HCT116 (cell line): ENCODE results near the gene HMGA1. TPM values are rescaled to one million over a fixed set of nuclear protein-coding genes. Genes with fewer than 3 reads are reported as not detected.

Source experiments
- ATAC-seq: fragments of 200-7000 bp; cut with Tn5 transposase; 2 replicates; pipeline ENCODE4 v1.9.1; 2020; ENCODE audit warnings: mild to moderate bottlenecking, moderate library complexity
- BruUV-seq: library from RNA; stranded (reverse); fragments of 400-500 nt; replicated peaks from 2 replicates; lab custom pipeline; 2021; lab: Mats Ljungman, UMichigan
- CTCF ChIA-PET: fragments of 300-600 bp; sonication (Branson Sonifier 250); formaldehyde crosslinking; loops from one replicate; lab custom pipeline; 2021; ENCODE audit warnings: antibody characterized with exemption; lab: Charles Lee
- POLR2A ChIA-PET: fragments of 300-600, 350-600 bp; sonication (Branson Sonifier 250); formaldehyde crosslinking; loops from one replicate; lab custom pipeline; 2021; ENCODE audit warnings: antibody characterized with exemption; lab: Charles Lee
- RAD21 ChIA-PET, 2 experiments: fragments of 300-600 bp; sonication (Branson Sonifier 250); formaldehyde crosslinking; loops; one replicate each; lab custom pipeline; 2023; ENCODE audit warnings: low total read pairs in 2 of 2; ENCODE audit not compliant: uncharacterized antibody in 2 of 2, unreplicated experiment in 2 of 2, low non-redundant PET in 1 of 2; lab: Charles Lee
- DNase-seq: peaks from one replicate; pipeline ENCODE4 v3.0.0-alpha.2; 2010; ENCODE audit warnings: low read depth, low spot score
- H2AFZ ChIP-seq: fragments of 200-600 bp; shearing (Covaris generic), sonication (generic); 2 replicates; pipeline ENCODE4 v1.6.1; 2017; ENCODE audit warnings: low read depth, mixed run types, mixed read lengths, antibody characterized with exemption, low read length; ENCODE audit not compliant: poor library complexity, severe bottlenecking
- H3K27ac ChIP-seq: 2 replicates; pipeline ENCODE4 v1.5.1; 2012; ENCODE audit warnings: low read depth, low read length
- H3K27me3 ChIP-seq: fragments of 200-600 bp; sonication (generic); 2 replicates; pipeline ENCODE4 v1.6.1; 2016; ENCODE audit warnings: mixed run types, low read length, mixed read lengths; ENCODE audit not compliant: insufficient read depth
- H3K36me3 ChIP-seq, 2 experiments: fragments of 200-500 bp in 1 of 2; fragments of 200-600 bp in 1 of 2; sonication (Bioruptor generic) in 1 of 2; sonication (generic) in 1 of 2; 2 replicates each; pipeline versions ENCODE4 v1.5.1 to v1.6.1; 2014 to 2016; ENCODE audit warnings: low read length in 2 of 2, inconsistent platforms in 1 of 2, mixed read lengths in 1 of 2, mixed run types in 1 of 2; ENCODE audit not compliant: insufficient read depth in 2 of 2, control insufficient read depth in 1 of 2
- H3K4me1 ChIP-seq, 2 experiments: fragments of 200-600 bp in 1 of 2; sonication (generic) in 1 of 2; 2 replicates each; pipeline versions ENCODE4 v1.5.1 to v1.6.1; 2012 to 2017; ENCODE audit warnings: low read length in 2 of 2, inconsistent platforms in 1 of 2, mild to moderate bottlenecking in 1 of 2, mixed read lengths in 1 of 2, mixed run types in 1 of 2, moderate library complexity in 1 of 2; ENCODE audit not compliant: insufficient read depth in 2 of 2, control insufficient read depth in 1 of 2
- H3K4me2 ChIP-seq: fragments of 200-600 bp; sonication (generic); 2 replicates; pipeline ENCODE4 v1.6.1; 2017; ENCODE audit warnings: mixed run types, low read length, mixed read lengths
- H3K4me3 ChIP-seq, 2 experiments: fragments of 200-600 bp in 1 of 2; sonication (generic) in 1 of 2; replicated peaks in 1 of 2; 2 replicates each; pipeline ENCODE4 v1.5.1; 2011 to 2016; ENCODE audit warnings: low read length in 2 of 2, control low read depth in 1 of 2, low read depth in 1 of 2, mild to moderate bottlenecking in 1 of 2, mixed read lengths in 1 of 2, mixed run types in 1 of 2
- H3K79me2 ChIP-seq: fragments of 200-600 bp; sonication (generic); 2 replicates; pipeline ENCODE4 v1.6.1; 2017; ENCODE audit warnings: mild to moderate bottlenecking, mixed run types, low read length, moderate library complexity, mixed read lengths; ENCODE audit not compliant: insufficient read depth
- H3K9ac ChIP-seq: fragments of 200-600 bp; sonication (generic); 2 replicates; pipeline ENCODE4 v1.6.1; 2016; ENCODE audit warnings: low read length, mixed read lengths
- H3K9me2 ChIP-seq: fragments of 200-600 bp; sonication (generic), shearing (Covaris generic); 2 replicates; pipeline ENCODE4 v1.6.1; 2017; ENCODE audit warnings: mixed run types, mild to moderate bottlenecking, moderate library complexity; ENCODE audit not compliant: insufficient read depth
- H3K9me3 ChIP-seq, 2 experiments: fragments of 200-500 bp in 1 of 2; fragments of 200-600 bp in 1 of 2; sonication (Bioruptor generic) in 1 of 2; sonication (generic) in 1 of 2; 2 replicates each; pipeline ENCODE4 v1.6.1; 2014 to 2017; ENCODE audit warnings: low read length in 2 of 2, mixed read lengths in 2 of 2, inconsistent platforms in 1 of 2, low read depth in 1 of 2, mild to moderate bottlenecking in 1 of 2, mixed run types in 1 of 2, moderate library complexity in 1 of 2; ENCODE audit not compliant: control insufficient read depth in 1 of 2, insufficient read depth in 1 of 2
- H4K20me1 ChIP-seq: fragments of 200-600 bp; sonication (generic), shearing (Covaris generic); 2 replicates; pipeline ENCODE4 v1.6.1; 2017; ENCODE audit warnings: mixed run types, mild to moderate bottlenecking, moderate library complexity; ENCODE audit not compliant: insufficient read depth
- ATF3 ChIP-seq: IDR thresholded peaks from 2 replicates; pipeline ENCODE4 v1.6.1; 2012
- CBX3 ChIP-seq: IDR thresholded peaks from 2 replicates; pipeline ENCODE4 v1.6.1; 2012; ENCODE audit warnings: low read depth
- CEBPB ChIP-seq: IDR thresholded peaks from 2 replicates; pipeline ENCODE4 v1.6.1; 2012; ENCODE audit warnings: low read depth
- CTCF ChIP-seq, 3 experiments: fragments of 200-600 bp in 1 of 3; sonication (generic) in 1 of 3; IDR thresholded peaks in 2 of 3; conservative IDR thresholded peaks in 1 of 3; 2 replicates each; pipeline ENCODE4 v1.5.1; 2012 to 2017; ENCODE audit warnings: low read depth in 2 of 3, low read length in 2 of 3, antibody characterized with exemption in 1 of 3, borderline replicate concordance in 1 of 3, control low read depth in 1 of 3, mild to moderate bottlenecking in 1 of 3, mixed read lengths in 1 of 3, mixed run types in 1 of 3, moderate library complexity in 1 of 3; ENCODE audit not compliant: insufficient read depth in 1 of 3
- EGR1 ChIP-seq: IDR thresholded peaks from 2 replicates; pipeline ENCODE4 v1.6.1; 2012; ENCODE audit warnings: low read depth
- ELF1 ChIP-seq: IDR thresholded peaks from 2 replicates; pipeline ENCODE4 v1.6.1; 2012; ENCODE audit warnings: low read depth, borderline replicate concordance
- EZH2 ChIP-seq: fragments of 200-600 bp; sonication (generic); IDR thresholded peaks from 2 replicates; pipeline ENCODE4 v1.6.1; 2017; ENCODE audit warnings: antibody characterized with exemption, mixed run types
- EZH2phosphoT487 ChIP-seq: fragments of 200-600 bp; IDR thresholded peaks from 2 replicates; pipeline ENCODE4 v1.6.1; 2018; ENCODE audit warnings: antibody characterized with exemption, borderline replicate concordance
- FOSL1 ChIP-seq: IDR thresholded peaks from 2 replicates; pipeline ENCODE4 v1.6.1; 2012; ENCODE audit warnings: low read depth
- POLR2A ChIP-seq: IDR thresholded peaks from 2 replicates; pipeline ENCODE4 v1.7.0; 2011; ENCODE audit warnings: borderline replicate concordance; ENCODE audit not compliant: insufficient read depth, insufficient read length; ENCODE audit errors: extremely low read depth
- POLR2AphosphoS5 ChIP-seq: IDR thresholded peaks from 2 replicates; pipeline ENCODE4 v1.6.1; 2011; ENCODE audit warnings: mild to moderate bottlenecking, low read depth, low read length, moderate library complexity
- RAD21 ChIP-seq: IDR thresholded peaks from 2 replicates; pipeline ENCODE4 v1.6.1; 2012; ENCODE audit warnings: low read depth, mild to moderate bottlenecking
- REST ChIP-seq: IDR thresholded peaks from 2 replicates; pipeline ENCODE4 v1.6.1; 2012; ENCODE audit warnings: low read depth
- SP1 ChIP-seq: IDR thresholded peaks from 2 replicates; pipeline ENCODE4 v1.6.1; 2012; ENCODE audit warnings: low read depth
- TCF7L2 ChIP-seq: IDR thresholded peaks from 2 replicates; pipeline ENCODE4 v1.7.0; 2011; ENCODE audit warnings: borderline replicate concordance, inconsistent platforms; ENCODE audit not compliant: insufficient read depth, insufficient read length; ENCODE audit errors: extremely low read depth
- YY1 ChIP-seq: IDR thresholded peaks from 2 replicates; pipeline ENCODE4 v1.6.1; 2011; ENCODE audit warnings: low read length, low read depth, moderate library complexity, mild to moderate bottlenecking; ENCODE audit not compliant: insufficient replicate concordance; ENCODE audit errors: extremely low read depth
- ZFX ChIP-seq: fragments of 450-650 bp; IDR thresholded peaks from 2 replicates; pipeline ENCODE4 v1.6.1; 2017
- intact Hi-C: fragments of 100-400 bp; cut with micrococcal nuclease; formaldehyde crosslinking; loops from 2 replicates; pipeline ENCODE4 v1.10.0; 2022
- total RNA-seq: library from RNA; stranded (reverse); gene quantifications from one replicate; pipeline ENCODE4 v1.2.1, GENCODE V29; 2021; ENCODE audit not compliant: unreplicated experiment

The HMGA1 gene
- total RNA-seq, 1 experiment from 2014 or later, result 2,459 TPM

- Histone ChIP-seq H3K4me1 (no peaks in the 10 kb centered on the region), H3K79me2 (no peaks in the 10 kb centered on the region)
- CTCF ChIA-PET, result interaction anchor here (1.3 kb wide), 1 partner anchor 140 kb away, joined by 3 read pairs; no protein-coding TSS in a partner anchor
Measured at GRCh38 chr6:34275128-34275804, 38.6 kb downstream of the HMGA1 start.

More at GRCh38 chr6:34275128-34275804, 38.6 kb downstream of the HMGA1 start:
- no TSS peak for BruUV-seq
- H3K4me2 ChIP-seq, result no peak overlapping the region
- DNase-seq (no peak), ATAC-seq (no peak)
- H3K27me3 ChIP-seq, result no peaks in the 10 kb centered on the region
- H3K9me3 ChIP-seq, result no peaks in the 10 kb centered on the region
- no peak overlapping the region for H3K27ac ChIP-seq
- H3K4me3 ChIP-seq, result no peak overlapping the region
- intact Hi-C loops, result no loop called here
- H3K36me3 ChIP-seq, result no peaks in the 10 kb centered on the region
- RAD21 ChIA-PET, result no interaction called here
- H3K9me2 ChIP-seq, result no peaks in the 10 kb centered on the region
- no peaks in the 10 kb centered on the region for H4K20me1 ChIP-seq
- no peak overlapping the region for H3K9ac ChIP-seq
- POLR2A ChIA-PET, result no interaction called here
- TF ChIP-seq POLR2A (no peak), EZH2 (no peak), EGR1 (no peak), CTCF (IDR thresholded peaks at IDR 0.05 in 2 of 3, conservative IDR thresholded peaks at IDR 0.05 in 1 of 3; ENCODE audit: borderline replicate concordance in 1 of 3, insufficient read depth in 1 of 3, low read depth in 2 of 3, low read length in 2 of 3) (no peak), SP1 (no peak), FOSL1 (no peak), ZFX (no peak), REST (no peak), EZH2phosphoT487 (no peak), RAD21 (no peak), POLR2AphosphoS5 (no peak), CEBPB (no peak), YY1 (no peak), TCF7L2 (no peak), CBX3 (no peak), ELF1 (no peak), ATF3 (no peak)
- H2AFZ ChIP-seq, result no peak overlapping the region
